GM21447 (cell line): ENCODE results near the gene TBC1D23.
"Not testable (repeated sequence)": the region's sequence is repeated elsewhere in the genome, so short reads cannot be mapped to it uniquely, and the experiment has no call there.

ENCODE experiments used
- ATAC-seq: cut with Tn5 transposase; IDR thresholded peaks from one replicate; pipeline ENCODE4 v1.9.1; 2021; ENCODE audit not compliant: unreplicated experiment

TBC1D23 gene

DNA sequence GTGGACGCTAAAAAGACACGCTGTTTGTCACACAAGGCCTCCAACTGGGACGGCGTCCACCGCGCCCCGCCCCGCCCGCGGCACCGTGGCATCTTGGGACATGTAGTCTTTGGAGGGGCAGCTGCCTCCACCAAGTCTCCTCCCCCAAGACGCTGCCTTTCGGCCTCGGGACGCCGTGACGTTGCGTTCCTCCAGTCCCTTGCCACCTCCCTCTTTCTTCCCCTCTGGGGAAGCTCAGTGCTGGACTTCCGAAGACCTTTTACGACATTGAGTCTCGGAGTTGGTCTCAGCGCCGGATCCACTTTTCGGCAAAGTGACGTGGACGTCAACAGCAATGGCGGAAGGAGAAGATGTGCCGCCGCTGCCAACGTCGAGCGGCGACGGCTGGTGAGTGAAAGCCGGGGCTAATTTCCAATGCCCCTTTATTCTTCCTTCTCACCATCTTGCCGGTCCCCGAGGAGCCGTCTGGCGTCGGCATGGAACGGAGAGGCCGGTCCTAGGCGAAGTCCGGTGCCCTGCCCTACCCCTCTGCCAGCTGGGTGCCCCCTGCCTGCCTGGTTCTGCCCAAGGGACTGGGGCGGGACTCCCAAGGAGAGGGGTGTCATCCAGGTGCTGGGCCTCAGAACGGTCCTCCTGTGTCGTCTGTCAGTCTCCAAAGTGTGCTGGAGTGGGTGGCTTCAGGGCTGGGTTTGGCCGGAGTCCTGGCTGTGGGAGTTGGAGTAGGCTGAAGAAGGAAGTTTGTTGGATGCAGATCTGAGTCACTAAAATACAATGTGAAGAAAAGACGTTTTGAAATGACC is at the start of gene TBC1D23:
TSS of gene TBC1D23 (plus strand) at position 308 of the 800 bp plus-strand sequence. CDS start at position 335, 27 bp downstream.
- ATAC-seq: peak; percentile 100

DNA sequence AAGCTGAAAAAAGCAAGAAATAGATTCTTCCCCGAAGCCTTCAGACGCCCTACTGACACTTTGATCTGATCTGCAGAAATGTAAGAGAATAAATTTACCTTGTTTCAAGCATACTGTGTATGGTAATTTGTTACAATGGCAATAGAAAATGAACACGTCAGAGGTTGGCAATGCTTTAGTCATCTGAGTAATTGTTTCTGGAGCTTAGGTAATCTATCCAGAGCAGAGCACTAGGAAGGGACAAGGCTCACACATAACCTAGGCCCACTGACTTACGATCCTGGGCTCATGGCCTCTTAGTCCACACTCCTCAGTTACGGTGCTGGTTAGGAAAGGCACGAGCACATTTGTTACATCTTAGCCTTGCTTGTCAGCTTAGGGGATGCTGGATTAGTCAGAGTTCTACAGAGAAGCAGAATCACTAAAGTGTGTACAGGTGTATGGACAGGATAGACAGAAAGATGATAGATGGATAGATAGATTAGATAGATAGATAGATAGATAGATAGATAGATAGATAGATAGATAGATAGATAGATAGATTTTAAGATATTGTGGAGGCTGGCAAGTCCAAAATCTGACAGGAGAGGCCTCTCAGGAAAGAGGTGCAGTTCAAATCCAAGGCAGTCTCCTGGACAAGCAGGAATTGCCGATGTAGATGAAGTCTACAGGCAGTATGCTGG is 46.8 kb upstream of the TBC1D23 start:
- no peak for ATAC-seq

DNA sequence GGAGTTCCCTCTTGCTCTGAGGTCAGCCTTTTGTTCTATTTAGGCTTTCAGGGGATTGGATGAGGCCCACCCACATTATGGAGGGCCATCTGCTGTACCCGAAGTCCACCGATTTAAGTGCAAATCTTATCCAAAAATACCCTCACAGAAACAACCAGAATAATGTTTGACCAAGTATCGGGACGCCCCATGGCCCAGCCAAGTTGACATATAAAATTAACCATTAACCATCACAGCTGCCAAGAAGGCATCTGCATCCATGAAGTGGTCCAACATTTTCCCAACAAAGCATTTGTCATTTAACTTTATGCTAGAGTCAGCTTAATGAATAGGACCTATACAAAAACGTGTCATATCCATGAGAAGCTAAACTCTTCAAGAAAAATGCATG is 46.2 kb upstream of the TBC1D23 start:
- no peak for ATAC-seq

DNA sequence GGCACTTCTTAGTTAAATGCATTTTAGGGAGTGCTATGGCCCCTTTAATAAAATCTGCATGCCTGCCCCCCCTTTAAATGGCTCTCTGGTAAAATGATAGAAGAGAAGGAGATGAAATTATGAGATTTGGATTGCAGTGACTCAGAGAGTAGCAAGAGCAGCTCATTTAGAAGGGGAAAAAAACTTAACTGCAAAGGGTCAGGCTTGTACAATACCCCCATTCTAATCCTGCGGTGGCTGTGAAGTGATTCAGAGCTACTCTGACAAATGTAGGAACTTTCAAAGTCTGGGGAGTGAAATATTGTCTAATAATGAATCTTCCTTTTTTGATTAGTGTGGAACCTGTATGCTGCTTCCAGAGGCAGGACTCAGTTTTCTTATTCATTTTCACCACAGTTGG is 44.1 kb upstream of the TBC1D23 start:
- no peak for ATAC-seq

DNA sequence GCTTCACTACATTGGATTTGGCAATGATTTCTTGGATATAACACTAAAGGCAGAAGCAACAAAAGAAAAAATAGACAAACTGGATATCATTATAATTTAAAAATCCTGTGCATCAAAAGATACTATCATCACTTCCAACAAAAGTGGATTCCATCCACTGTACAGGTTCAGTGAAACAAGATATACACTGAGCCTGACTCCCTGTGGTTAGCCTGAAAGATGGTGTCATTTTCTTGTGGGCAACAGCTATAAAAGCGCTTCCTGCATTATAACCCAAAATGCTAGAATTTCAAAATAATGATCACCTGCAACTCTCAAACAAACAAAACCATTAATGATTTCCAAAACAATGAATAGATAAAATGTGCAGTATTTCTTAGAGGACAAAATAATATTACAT is 39.6 kb upstream of the TBC1D23 start:
- ATAC-seq: no peak

DNA sequence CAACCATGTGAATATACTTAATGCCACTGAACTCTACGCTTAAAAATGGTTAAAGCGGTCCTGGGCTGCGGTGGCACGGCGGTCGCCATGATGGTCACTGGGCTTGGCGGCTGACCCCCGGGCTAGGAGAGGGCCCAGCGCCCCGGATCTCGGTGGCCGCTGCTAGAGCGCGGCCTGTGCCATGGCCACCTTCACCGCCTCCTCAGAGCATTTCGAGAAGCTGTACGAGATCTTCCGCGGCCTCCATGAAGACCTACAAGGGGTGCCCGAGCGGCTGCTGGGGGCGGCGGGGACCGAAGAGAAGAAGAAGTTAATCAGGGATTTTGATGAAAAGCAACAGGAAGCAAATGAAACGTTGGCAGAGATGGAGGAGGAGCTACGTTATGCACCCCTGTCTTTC is 35.6 kb upstream of the TBC1D23 start:
- no peak for ATAC-seq

DNA sequence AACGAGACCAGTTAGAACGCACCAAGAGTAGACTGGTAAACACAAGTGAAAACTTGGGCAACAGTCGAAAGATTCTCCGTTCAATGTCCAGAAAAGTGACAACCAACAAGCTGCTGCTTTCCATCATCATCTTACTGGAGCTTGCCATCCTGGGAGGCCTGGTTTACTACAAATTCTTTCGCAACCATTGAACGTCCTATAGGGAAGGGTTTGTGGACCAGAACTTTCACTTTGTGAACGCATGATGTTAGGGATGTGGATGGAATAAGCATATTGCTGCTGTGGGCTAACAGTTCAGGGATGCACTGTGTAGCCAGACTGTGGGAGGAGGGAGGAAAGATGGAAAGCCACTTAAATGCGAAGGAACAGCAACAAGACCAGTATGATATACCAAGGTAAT is 34.9 kb upstream of the TBC1D23 start:
- no peak for ATAC-seq

DNA sequence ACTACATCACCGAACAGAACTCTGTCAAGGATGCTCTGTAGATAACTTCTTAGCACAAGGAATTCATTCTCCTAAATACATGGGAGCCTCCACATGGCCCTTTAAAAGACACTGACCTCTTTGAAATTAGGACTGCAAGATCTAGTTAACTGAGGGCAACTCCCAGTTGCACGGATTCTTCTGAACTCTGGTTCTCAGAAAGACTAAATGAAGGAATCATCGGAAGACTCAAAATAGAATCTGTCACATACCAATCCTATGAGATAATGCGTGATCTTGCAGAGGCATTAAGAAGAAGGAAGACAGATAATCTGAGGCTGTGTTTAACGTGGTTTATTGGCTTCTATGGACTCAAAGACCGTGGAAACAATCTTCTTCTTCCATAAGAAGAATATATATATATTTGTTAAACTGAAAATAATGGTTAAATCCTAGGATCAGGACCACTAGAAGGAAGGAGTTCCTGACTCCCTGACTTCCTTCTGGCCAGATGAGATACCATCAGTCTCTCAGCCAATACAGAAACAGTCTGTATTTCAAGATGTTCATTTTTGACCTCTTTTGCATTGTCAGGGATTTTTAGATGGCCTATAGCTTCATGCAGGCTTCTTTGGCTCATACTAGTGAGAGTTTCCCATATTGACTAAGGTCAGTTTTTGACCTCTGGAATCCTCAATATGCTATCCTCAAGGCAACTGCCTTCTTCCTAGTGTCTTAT is 33.9 kb upstream of the TBC1D23 start:
- ATAC-seq: no peak

DNA sequence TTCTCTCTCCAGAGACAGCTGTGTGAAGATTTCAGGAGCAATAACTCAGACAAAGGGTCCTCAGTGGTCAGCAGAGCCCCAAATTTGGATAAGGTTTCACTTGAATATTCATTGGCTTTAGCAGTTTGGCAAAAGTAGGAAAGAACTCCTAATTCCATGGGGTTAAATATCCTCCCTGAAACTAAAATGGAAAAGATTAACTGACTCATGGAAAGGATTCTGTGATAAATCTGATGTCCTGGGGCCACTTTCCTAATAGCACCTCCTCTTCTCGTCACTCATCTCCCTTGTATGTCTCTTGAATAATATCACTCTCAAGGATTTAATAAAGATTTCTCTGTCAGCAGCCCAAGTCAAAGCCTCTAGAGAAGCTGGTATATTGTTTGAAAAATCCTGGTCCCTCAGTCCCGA is 33.3 kb upstream of the TBC1D23 start:
- ATAC-seq: no peak

DNA sequence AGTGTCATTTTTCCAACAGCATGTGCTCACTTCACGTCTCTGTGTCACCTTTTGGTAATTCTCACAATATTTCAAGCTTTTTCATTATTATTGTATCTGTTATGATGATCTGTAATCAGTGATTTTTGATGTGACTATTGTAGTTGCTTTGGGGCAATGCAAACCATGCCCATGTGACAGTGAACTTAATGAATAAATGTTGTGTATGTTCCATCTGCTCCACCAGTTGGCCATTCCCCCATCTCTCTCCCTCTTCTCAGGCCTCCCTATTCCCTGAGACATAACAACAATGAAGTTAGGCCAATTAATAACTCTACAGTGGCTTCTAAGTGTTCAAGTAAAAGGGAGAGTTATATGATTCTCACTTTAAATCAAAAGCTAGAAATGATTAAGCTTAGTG is 32.5 kb upstream of the TBC1D23 start:
- ATAC-seq: no peak

DNA sequence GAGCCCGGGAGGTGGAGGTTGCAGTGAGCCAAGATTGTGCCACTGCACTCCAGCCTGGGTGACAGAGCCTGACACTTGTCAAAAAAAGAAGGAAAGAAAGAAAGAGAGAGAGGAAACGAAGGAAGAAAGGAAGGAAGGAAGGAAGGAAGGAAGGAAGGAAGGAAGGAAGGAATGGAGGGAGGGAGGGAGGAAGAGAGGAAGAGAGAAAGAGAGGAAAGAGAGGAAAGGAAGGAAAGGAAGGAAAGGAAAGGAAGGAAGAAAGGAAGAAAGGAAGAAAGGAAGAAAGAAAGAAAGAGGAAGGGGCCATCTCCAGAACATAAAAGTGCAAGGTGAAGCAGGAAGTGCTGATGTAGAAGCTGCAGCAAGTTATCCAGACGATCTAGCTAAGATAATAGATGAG is 31.6 kb upstream of the TBC1D23 start:
- not testable (repeated sequence) for ATAC-seq

DNA sequence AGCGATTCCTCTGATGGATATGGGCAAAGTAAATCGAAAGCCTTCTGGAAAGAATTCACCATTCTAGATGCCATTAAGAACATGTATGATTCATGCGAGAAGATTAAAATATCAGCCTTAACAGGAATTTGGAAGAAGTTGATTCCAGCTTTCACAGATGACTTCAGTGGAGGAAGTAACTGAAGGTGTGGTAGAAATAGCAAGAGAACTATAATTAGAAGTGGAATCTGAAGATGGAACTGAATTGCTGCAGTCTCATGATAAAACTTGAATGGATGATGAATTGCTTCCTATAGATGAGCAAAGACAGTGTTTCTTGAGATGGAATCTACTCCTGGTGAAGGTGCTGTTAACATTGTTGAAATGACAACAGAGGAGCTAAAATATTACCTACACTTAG is 30.1 kb upstream of the TBC1D23 start:
- ATAC-seq: no peak

DNA sequence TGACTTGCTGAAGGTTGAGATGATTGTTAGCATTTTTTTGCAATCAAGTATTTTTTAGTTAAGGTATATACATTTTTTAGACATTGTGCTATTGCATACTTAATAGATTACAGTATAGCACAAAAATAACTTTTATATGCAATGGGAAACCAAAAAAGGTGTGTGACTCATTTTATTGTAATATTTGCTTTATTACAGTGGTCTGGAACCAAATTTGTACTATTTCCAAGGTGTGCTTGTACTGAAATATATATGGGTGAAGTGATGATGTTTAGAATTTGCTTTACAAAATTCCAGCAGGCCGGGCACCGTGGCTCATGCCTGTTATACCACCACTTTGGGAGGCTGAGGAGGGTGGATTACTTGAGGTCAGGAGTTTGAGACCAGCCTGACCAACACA is 29.1 kb upstream of the TBC1D23 start:
- no peak for ATAC-seq

DNA sequence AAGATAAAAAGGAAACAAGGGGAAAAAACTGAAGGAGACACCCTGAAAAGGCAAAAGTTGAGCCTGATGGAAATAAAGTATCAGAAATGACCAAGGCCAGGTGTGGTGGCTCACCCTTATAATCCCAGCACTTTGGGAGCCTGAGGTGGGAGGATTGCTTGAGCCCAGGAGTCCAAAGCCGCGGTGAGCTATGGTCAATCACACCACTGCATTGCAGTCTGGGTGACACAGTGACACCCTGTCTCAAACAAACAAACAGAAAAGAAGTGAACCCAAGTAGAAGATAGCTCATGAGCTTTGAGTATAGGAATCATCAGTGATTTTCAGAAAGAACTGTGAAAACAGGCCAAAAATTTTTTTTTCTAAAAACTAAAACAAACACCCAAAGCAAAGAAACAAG is 26.4 kb upstream of the TBC1D23 start:
- no peak for ATAC-seq

DNA sequence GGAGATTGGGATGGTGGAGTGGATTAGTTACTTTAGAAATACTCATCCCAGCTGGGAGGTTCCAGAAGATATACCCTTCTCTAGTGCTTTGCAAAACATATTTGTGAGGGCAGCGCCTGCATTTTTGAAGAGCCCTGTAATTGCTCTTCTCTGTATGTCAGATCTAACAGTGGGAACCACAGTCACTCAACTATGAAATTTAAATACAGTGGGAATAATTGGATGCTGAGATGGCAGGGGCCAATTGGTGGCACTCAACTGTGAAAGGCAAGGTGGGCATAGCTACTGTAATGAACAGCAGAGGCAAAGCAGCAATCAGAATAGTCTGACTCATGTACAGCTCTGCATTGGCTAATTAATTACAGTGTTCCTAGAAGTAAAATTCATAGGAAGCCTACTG is 22.2 kb upstream of the TBC1D23 start:
- ATAC-seq: no peak

DNA sequence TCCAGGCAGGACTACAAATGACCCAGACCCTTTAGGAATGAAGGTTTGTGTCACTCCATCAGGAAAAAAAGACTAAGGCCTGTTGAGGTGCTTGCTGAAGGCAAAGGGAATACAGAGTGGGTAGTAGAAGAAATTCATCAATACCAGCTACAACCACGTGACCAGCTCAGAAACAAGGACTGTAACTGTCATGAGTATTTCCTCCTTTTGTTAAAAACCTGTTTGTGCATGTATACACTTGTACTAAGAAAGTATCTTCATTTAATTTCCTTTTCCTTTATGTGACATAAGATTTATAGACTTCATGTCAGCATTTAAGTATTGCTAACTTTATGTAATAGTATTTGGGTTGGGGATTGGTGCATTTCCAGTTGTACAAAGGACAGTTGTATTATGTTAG is 18.3 kb upstream of the TBC1D23 start:
- not testable (repeated sequence) for ATAC-seq

DNA sequence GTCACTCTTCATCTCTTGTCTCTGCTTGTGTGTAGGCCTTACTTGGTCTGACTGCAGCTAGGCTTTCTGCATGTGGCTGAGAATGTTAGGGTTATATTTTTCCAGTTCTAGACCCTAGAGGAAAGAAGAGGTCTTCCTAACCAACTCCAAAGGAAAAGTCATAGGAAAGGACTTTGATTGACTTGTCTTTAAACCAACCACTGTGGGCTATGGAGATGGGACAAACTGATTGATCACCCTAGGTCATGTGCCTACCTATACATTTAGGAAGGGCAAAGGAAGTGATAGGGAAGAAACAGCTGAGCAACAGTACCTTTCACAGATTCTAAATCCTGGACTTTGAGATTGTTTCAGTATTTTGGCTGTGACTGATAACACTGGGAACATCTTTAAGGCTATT is 16.5 kb upstream of the TBC1D23 start:
- ATAC-seq: no peak

DNA sequence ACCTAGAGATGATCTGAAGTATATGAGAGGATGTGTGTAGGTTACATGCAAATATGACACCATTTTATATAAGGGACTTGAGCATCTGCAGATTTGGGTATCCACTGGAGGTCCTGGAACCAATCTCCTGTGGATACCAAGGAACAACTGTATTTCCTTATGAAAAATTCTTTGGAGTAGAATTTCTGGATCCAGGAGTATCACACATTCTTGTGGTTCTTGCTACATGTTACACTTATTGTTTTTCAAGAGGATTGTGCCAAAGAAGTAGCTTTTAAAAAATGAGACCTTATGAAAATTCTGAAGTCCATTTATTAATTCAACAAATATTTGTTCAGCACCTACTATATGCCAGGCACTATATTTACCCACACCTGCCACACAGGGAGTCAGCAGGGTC is 15.7 kb upstream of the TBC1D23 start:
- no peak for ATAC-seq

DNA sequence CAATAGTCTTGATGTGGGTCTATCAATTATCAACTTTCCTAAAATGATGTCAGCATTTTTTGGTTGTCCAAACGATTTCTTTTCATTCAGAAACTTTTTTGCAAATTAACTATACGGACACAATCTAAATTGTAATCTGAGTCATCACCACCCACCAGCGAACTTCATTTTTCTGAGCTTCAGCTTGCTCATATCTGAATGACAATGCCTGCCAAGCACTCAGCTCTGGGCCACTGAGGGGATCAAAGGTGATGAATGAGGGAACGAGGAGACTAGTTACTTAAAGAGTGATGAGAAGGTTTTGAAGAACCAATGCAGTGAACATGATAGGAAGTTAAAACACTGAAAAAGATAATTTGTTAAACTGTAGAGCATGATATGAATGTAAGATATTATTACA is 14.9 kb upstream of the TBC1D23 start:
- no peak for ATAC-seq

DNA sequence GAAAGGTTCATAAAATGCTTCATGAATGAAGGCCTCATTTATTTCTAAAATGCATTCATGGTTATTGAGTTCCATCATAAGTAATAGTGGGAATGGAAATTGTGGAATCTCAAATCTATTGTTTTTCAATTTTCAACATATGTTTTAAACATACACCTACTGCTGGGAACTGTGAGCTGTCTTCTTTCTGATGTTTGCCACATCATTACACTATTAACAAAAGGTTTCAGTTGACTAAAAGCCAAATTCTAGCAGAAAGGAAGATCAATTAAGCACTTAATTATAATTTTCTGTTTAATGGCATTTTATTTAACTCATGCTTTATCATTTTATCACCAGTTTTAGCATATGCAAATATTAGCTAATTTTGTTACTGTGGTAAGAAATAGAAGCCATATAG is 13.8 kb upstream of the TBC1D23 start:
- no peak for ATAC-seq

DNA sequence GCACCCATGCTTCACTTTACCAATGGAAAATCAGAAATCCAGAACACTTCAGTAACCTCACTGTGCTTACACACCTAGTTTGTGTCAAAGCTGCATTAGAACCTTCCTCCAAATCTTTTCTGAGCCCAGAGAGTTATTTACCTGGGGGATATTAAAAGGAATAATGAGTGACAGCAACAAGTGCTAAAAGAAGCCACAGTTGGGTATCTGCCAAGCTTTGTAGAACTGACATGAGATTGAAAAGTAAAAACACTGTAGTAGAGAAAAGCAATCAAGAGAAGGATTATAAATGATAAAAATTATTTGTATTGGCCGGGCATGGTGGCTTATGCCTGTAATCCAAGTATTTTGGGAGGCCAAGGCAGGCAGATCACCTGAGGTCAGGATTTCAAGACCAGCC is 8.8 kb upstream of the TBC1D23 start:
- no peak for ATAC-seq

DNA sequence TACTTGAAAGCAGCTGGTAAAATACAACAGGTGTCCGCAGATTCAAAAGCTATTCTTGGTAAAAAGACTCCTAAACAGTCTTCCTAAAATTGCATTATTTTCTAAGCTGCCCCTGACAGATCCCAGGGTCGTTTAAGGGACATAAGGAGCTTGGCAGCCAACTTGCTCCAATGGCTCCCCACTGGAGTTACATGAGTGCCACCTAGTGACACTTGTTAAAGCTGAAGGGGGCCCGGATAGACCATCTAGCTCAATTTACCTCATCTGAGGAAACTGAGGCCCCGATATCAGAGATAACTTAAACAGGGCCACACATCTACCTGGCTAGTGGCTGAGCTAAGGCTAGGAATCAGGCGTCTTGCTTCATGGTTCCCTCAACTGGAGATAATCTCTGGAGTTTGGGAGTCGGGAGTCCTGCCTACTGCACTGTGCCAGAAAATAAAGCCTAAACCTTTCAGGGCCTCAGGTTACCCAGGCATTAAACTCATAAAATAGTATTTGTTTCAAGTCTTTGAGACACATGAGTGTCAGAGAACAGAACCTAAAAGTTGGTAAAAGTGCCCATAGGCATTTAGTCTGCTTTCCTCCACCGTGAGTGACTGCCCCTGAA is 6.5 kb upstream of the TBC1D23 start:
- ATAC-seq: no peak
